ENCODE measurements around the gene TMEM219. TPM values are rescaled to one million over a fixed set of nuclear protein-coding genes. Genes with fewer than 3 reads are reported as not detected.

The TMEM219 gene
- total and polyA plus RNA-seq, 10 of the 15 experiments (the other 5 are each of a cell fraction or from before 2014, with no cell fraction given), result 33.6 to 74.6 (median 56.5) TPM

GRCh38 chr16:29995911-29996765, 34.3 kb downstream of the TMEM219 start, which contains the start of gene INO80E (continued):
- TF ChIP-seq, protein P1, sequence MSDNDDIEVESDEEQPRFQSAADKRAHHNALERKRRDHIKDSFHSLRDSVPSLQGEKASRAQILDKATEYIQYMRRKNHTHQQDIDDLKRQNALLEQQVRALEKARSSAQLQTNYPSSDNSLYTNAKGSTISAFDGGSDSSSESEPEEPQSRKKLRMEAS (IDR thresholded peaks at IDR 0.05; ENCODE audit: low read depth, low read length), result peak; percentile 55; the same call in 1 of the 2 replicates
- TF ChIP-seq PAX8 (IDR thresholded peaks at IDR 0.05) (0 out of 2 replicates have a peak, but pooled peaks have one; percentile 77), SPI1 (IDR thresholded peaks at IDR 0.05; ENCODE audit: borderline replicate concordance, insufficient read depth, low read depth, low read length) (no peak), CREM (IDR thresholded peaks at IDR 0.05; ENCODE audit: low read depth) (peak; percentile 98), BHLHE40 (IDR thresholded peaks at IDR 0.05; ENCODE audit: borderline replicate concordance in 1 of 2, low read depth in 2 of 2, low read length in 1 of 2) (peak; percentile 90 to 97), TARDBP (IDR thresholded peaks at IDR 0.05; ENCODE audit: borderline replicate concordance) (peak; percentile 89; the same call in 1 of the 2 replicates), ZNF207 (IDR thresholded peaks at IDR 0.05; ENCODE audit: borderline replicate concordance) (peak; percentile 18; the same call in 1 of the 2 replicates), ASH2L (IDR thresholded peaks at IDR 0.05; ENCODE audit: borderline replicate concordance, low read depth) (no peak), PBX3 (IDR thresholded peaks at IDR 0.05; ENCODE audit: insufficient replicate concordance, low read depth, low read length) (no peak), IKZF1 (conservative IDR thresholded peaks at IDR 0.05) (peak; percentile 89), PKNOX1 (IDR thresholded peaks at IDR 0.05) (no peak), MTA3 (IDR thresholded peaks at IDR 0.05; ENCODE audit: borderline replicate concordance, low read length) (no peak; the same call in 1 of the 2 replicates), HDGF (IDR thresholded peaks at IDR 0.05) (peak; percentile 62; the same call in 1 of the 2 replicates), JUNB (IDR thresholded peaks at IDR 0.05) (no peak), SMC3 (IDR thresholded peaks at IDR 0.05; ENCODE audit: borderline replicate concordance, low read length) (no peak), ZBED1 (IDR thresholded peaks at IDR 0.05; ENCODE audit: borderline replicate concordance) (no peak), NR2C1 (IDR thresholded peaks at IDR 0.05) (peak; percentile 81), ETV6 (conservative IDR thresholded peaks at IDR 0.05 in 1 of 2, IDR thresholded peaks at IDR 0.05 in 1 of 2; ENCODE audit: borderline replicate concordance in 1 of 2, low read depth in 1 of 2) (peak in 1 of 2 experiments; percentile 28; a peak in 1 of 4 replicates), SIX5 (IDR thresholded peaks at IDR 0.05; ENCODE audit: low read depth, low read length, severe bottlenecking) (peak; percentile 86), POLR2AphosphoS5 (IDR thresholded peaks at IDR 0.05; ENCODE audit: low read length) (peak; percentile 59; the same call in 1 of the 2 replicates), ZNF217 (IDR thresholded peaks at IDR 0.05) (no peak), TAF1 (IDR thresholded peaks at IDR 0.05; ENCODE audit: borderline replicate concordance, low read depth, low read length) (peak; percentile 83; the same call in 1 of the 2 replicates), EZH2 (IDR thresholded peaks at IDR 0.05; ENCODE audit: borderline replicate concordance, control insufficient read depth, low read depth, low read length) (no peak), EGR1 (IDR thresholded peaks at IDR 0.05; ENCODE audit: borderline replicate concordance in 1 of 2, low read depth in 2 of 2, low read length in 2 of 2) (peak; percentile 80 to 83), ATF7 (IDR thresholded peaks at IDR 0.05; ENCODE audit: low read depth) (peak; percentile 79)
- TF ChIP-seq, protein P2, sequence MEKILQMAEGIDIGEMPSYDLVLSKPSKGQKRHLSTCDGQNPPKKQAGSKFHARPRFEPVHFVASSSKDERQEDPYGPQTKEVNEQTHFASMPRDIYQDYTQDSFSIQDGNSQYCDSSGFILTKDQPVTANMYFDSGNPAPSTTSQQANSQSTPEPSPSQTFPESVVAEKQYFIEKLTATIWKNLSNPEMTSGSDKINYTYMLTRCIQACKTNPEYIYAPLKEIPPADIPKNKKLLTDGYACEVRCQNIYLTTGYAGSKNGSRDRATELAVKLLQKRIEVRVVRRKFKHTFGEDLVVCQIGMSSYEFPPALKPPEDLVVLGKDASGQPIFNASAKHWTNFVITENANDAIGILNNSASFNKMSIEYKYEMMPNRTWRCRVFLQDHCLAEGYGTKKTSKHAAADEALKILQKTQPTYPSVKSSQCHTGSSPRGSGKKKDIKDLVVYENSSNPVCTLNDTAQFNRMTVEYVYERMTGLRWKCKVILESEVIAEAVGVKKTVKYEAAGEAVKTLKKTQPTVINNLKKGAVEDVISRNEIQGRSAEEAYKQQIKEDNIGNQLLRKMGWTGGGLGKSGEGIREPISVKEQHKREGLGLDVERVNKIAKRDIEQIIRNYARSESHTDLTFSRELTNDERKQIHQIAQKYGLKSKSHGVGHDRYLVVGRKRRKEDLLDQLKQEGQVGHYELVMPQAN (conservative IDR thresholded peaks at IDR 0.05), result peak; percentile 20; the same call in 1 of the 2 replicates

Data from GM12878 (cell line).